Measurements from ENCODE around the gene SVIL.
"Not testable (repeated sequence)": the region's sequence is repeated elsewhere in the genome, so short reads cannot be mapped to it uniquely, and the experiment has no call there.

The SVIL gene

DNA sequence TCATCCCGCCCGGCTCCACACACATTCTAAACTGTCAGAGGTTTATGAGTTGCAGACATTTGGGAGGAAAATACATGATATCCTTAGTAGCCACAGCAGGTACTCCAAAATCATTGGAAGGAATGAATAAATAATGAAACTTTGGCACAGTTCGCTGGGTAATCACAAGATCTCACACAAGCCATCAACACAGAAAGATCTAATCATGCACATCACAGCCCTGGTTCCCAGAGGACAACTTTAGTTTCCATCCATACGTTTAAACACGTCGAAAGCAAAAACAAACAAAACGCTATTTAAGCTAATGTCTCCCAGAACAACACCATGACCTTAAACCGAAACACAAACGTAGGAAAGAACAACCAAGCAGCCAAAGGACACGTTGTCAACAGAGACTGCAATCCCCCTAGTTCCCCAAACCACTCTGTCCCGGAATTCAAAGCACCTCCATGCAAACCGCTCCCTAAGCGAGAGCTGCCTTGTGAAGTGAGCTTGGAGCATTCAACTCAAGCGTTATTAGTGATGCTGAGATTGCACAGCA, 12.3 kb downstream of the SVIL start:
- no peak for DNase-seq (ENCODE audit: low spot score)

DNA sequence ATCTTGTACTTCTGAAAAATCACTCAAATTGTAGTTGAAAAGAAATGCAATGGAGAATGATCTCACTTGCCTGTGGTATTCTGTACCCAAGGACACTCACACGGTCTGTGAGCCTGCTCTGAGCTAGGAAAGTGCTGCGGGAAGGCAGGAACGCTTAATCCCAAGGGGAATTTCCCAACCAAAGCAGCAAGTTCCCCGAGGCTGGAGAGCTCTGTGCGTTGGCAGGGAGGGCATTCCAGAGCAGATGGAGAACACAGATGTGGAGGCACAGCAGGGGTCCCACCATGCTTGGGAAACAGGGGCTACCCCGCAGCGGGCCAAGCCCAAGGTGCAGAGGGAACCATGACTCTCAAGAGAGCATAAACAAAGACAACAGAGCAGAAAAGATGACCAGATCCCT, 13.6 kb downstream of the SVIL start:
- no peak for DNase-seq (ENCODE audit: low spot score)

- no peak for DNase-seq (ENCODE audit: low spot score)
These were observed 14.6 kb downstream of the SVIL start for GRCh38 chr10:29620112-29620690.

DNA sequence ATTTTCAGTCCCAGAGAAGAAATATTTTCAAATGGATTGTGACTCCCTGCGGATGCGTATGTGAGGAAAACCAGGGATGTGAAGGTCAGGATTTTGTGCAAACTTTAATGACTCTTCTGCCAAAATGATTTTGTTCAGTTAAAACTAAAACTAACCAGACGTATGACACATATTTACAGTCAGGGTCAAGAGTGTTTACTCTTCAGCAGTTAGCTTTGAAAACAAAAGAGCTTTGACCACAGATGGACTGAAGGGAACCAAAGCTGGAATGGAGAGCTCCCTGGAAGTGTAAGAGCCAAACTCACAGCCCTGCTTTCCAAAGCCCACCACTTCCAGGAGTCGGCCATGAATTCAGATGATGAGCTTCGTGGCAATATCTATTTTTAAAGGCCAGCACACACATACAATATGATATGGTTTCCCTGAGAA, 15.5 kb downstream of the SVIL start:
- DNase-seq (ENCODE audit: low spot score), result no peak

- DNase-seq (ENCODE audit: low spot score), result peak; percentile 13
These were observed 16.2 kb downstream of the SVIL start for GRCh38 chr10:29618341-29619171.

- DNase-seq (ENCODE audit: low spot score), result no peak
These were observed 16.9 kb downstream of the SVIL start for GRCh38 chr10:29617880-29618340.

- DNase-seq (ENCODE audit: low spot score), result no peak
These were observed 18.2 kb downstream of the SVIL start for GRCh38 chr10:29616542-29616941.

GRCh38 chr10:29615195-29615594, 19.6 kb downstream of the SVIL start:
- no peak for DNase-seq (ENCODE audit: low spot score)

GRCh38 chr10:29614289-29614688, 20.5 kb downstream of the SVIL start:
- not testable (repeated sequence) for DNase-seq (ENCODE audit: low spot score)

DNA sequence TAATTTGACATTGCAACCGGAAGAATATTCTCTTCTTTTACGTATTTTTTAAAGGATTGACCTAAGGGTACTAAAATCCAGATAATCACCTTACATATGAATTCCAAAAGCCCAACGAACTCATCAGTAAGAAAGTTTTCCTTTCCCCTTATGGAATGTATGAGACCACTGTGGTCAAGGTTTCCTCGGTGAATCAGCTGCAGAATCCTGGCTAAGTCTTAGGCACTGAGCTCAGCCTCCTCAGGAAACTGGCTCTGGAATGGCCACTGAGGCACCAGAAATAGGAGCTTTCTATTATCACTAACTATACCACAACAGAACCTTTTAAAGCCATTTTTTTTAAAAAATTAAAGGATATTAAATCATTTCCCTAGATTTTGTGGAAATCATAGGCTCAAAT, 21.0 kb downstream of the SVIL start:
- DNase-seq (ENCODE audit: low spot score), result no peak

DNA sequence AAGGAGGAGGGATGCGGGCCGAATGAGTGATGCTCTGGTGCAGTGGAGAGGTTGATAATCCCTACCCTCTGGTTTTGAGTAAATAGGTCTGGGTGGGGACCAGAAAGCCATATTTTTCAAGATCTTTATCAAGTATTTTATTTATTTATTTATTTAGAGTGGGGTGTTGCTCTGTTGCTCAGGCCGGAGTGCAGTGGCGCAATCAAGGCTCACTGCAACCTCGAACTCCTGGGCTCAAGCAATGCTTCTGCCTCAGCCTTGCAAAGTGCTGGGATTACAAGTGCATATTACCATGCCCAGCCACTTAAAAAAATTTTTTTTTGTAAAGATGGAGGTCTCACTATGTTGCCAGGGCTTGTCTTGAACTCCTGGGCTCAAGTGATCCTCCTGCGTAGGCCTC, 21.6 kb downstream of the SVIL start:
- DNase-seq (ENCODE audit: low spot score), result no peak

- no peak for DNase-seq (ENCODE audit: low spot score)
These were observed 22.1 kb downstream of the SVIL start for GRCh38 chr10:29612657-29613056.

GRCh38 chr10:29611781-29612381, 22.9 kb downstream of the SVIL start:
- DNase-seq (ENCODE audit: low spot score), result no peak

DNA sequence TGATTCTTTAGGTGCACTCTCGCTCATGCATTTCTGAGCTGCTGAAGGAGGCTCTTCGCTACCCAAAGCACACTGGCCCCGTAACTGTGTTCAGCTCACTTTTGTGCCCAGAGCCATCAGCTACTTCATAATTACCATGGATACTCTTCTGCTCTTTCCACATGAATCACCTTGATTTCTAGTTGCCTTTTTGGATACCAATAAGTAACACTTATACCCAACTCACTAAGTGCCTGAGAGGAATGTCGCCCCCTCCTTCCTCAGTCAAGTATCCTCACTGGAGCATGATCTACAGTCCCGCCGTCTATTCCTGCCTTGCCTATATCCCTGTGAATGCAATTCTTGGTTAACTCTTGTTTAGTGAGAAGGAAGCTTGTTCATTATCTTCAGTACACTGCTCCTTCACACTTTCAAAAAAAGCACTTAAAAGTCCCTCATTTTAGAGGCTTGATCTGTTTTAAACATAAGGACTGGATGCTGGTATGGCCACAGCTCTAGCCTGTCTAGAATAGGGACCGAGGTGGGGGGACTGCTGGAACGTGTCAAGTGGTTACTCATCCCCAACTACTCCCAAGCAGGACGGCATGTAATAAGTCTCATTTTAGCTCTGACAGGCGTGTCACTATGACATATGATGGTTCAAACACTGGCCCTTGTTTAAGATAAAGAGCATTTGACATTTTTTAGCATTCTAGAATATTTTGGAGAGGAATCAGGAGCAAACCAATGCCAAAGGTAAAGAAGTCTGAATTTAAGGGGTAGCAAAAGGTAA, 23.7 kb downstream of the SVIL start:
- DNase-seq (ENCODE audit: low spot score), result no peak

DNA sequence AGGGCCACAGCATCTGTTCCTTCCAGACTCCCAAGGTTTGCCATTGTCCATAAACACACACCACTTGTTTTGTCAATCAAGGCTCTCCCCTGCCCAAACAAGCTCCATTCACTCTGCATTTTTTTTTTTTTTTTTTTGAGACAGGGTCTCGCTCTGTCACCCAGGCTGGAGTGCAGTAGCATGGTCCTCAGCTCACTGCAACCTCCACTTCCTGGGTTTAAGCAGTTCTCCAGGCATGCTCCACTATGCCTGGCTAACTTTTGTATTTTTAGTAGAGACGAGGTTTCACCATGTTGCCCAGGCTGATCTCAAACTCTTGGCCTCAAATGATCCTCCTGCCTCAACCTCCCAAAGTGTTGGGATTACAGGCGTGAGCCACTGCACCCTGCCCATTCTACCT, 24.4 kb downstream of the SVIL start:
- DNase-seq (ENCODE audit: low spot score), result not testable (repeated sequence)

- no peak for DNase-seq (ENCODE audit: low spot score)
These were observed 25.1 kb downstream of the SVIL start for GRCh38 chr10:29609696-29610095.

DNA sequence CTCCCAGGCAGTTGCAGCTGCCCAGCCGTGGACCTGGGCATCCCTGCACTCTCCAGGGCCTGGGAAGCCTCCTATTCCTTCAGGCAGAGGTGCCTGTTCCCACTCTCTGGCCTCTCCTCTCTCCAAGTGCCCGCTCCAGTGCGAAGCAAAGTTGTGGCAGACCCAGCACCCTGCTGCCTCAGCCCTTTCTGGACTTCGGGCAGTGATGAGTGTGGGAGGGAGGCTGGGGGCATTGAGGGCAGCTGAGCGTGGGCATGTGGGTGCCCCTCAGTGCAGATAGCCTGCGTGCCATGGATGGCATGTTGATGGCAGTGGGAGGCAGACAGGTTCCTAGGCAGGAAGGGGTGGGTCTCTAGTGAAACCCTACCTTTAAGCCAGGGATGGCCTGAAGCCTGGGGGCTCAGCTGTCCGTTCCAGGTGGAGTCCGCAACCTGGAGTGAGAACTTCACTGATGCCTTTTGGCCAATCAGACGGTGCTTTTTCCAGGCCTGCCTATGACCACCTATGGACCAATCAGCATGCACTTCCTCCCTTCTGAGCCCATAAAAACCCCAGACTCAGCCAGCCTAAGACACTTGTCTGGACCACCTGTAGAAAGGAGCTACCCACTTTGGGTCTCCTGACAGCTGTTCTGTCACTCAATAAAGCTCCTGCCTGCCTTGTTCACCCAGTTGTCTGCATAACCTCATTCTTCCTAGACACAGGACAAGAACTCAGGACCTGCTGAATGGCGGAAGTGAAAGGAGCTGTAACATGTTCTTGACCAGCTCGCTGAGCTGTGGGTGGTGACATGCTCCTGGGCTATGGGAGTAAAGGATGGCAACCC, 26.1 kb downstream of the SVIL start:
- no peak for DNase-seq (ENCODE audit: low spot score)

- DNase-seq (ENCODE audit: low spot score), result no peak
These were observed 26.7 kb downstream of the SVIL start for GRCh38 chr10:29608062-29608461.

GRCh38 chr10:29607576-29607975, 27.2 kb downstream of the SVIL start:
- no peak for DNase-seq (ENCODE audit: low spot score)

DNA sequence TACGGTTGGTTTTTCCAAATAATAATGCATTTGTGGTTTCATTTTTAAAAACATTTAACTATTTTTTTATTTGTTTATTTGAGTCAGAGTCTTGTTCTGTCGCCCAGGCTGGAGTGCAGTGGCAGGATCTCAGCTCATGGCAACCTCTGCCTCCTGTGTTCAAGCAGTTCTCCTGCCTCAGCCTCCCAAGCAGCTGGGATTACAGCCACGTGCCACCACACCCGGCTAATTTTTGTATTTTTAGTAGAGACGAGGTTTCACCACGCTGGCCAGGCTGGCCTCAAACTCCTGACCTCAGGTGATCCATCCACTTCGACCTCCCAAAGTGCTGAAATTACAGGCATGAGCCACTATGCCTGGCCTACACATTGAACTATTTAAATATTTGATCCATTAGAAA, 28.1 kb downstream of the SVIL start:
- not testable (repeated sequence) for DNase-seq (ENCODE audit: low spot score)

GRCh38 chr10:29604291-29604825, 30.4 kb downstream of the SVIL start:
- DNase-seq (ENCODE audit: low spot score), result no peak

Data from cerebellar cortex (tissue), 1 donor.